GM12891 (cell line): ENCODE measurements around the gene PIKFYVE.

Experiments
- POLR2A ChIP-seq: IDR thresholded peaks from 2 replicates; pipeline ENCODE4 v1.6.1; 2011; ENCODE audit warnings: low read depth, low read length, control low read depth
- TAF1 ChIP-seq: IDR thresholded peaks from 2 replicates; pipeline ENCODE4 v1.6.1; 2011; ENCODE audit warnings: low read depth, low read length, control low read depth

DNA sequence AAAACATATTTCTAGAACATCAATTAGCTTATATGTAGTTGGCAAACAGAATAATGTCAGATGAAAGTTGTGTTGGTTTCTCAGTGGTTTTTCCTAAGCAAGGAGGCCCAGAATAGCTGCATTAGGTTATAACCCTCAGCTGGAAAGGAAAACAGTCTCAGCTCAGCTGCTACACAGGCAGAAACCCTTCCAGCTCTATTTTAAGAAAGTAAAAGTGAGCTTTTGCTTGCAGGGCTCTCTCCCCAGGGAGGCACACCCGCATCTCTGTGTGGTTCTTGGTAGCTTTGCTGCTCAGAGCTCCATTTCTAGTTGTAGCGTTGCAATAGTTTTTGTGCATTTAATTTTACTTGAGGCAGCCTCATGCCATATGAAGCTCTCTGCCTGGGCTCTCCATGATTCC, 54.6 kb downstream of the PIKFYVE start:
- TF ChIP-seq POLR2A (no peak), TAF1 (no peak)
